Caco-2 (cell line): ENCODE measurements around the gene LRP8. TPM values are rescaled to one million over a fixed set of nuclear protein-coding genes. Genes with fewer than 3 reads are reported as not detected.

Experiments used
- BruUV-seq: library from RNA; stranded (reverse); fragments of 400-500 nt; replicated peaks from 2 replicates; lab custom pipeline; 2021; lab: Mats Ljungman, UMichigan
- CTCF ChIA-PET: fragments of 300-600 bp; sonication (Branson Sonifier 250); formaldehyde crosslinking; loops from one replicate; lab custom pipeline; 2022; ENCODE audit warnings: antibody characterized with exemption; lab: Charles Lee
- POLR2A ChIA-PET: fragments of 300-600 bp; sonication (Branson Sonifier 250); formaldehyde crosslinking; loops from one replicate; lab custom pipeline; 2022; ENCODE audit warnings: antibody characterized with exemption; lab: Charles Lee
- DNase-seq, 2 experiments: peaks; one replicate each; pipeline versions ENCODE4 v3.0.0 to v3.0.0-alpha.2; 2020 to 2022
- H3K27me3 ChIP-seq: replicated peaks from 2 replicates; pipeline ENCODE4 v1.6.0; 2011; ENCODE audit warnings: low read length; ENCODE audit not compliant: control insufficient read depth, insufficient read depth
- H3K36me3 ChIP-seq: 2 replicates; pipeline ENCODE4 v1.5.1; 2011; ENCODE audit warnings: low read length; ENCODE audit not compliant: control insufficient read depth, insufficient read depth
- H3K4me1 ChIP-seq: fragments of 250-450 bp; sonication (Bioruptor Pico); 2 replicates; pipeline ENCODE4 v1.5.1; 2020; ENCODE audit warnings: mild to moderate bottlenecking
- H3K4me3 ChIP-seq: 2 replicates; pipeline ENCODE4 v1.5.1; 2011; ENCODE audit warnings: low read depth, mild to moderate bottlenecking, control low read depth, low read length
- H3K9me3 ChIP-seq: fragments of 250-450 bp; sonication (Bioruptor Pico); 2 replicates; pipeline ENCODE4 v1.5.1; 2020; ENCODE audit warnings: mild to moderate bottlenecking, moderate library complexity
- H3K27ac Mint-ChIP-seq: one replicate; pipeline ENCODE4 v1.8.0; 2022; ENCODE audit warnings: mixed read lengths; ENCODE audit not compliant: unreplicated experiment
- H3K27me3 Mint-ChIP-seq: one replicate; pipeline ENCODE4 v1.8.0; 2022; ENCODE audit warnings: mixed read lengths; ENCODE audit not compliant: insufficient read depth, unreplicated experiment
- H3K36me3 Mint-ChIP-seq: one replicate; pipeline ENCODE4 v1.8.0; 2022; ENCODE audit warnings: mild to moderate bottlenecking, mixed read lengths; ENCODE audit not compliant: insufficient read depth, unreplicated experiment
- H3K4me1 Mint-ChIP-seq: one replicate; pipeline ENCODE4 v1.8.0; 2022; ENCODE audit warnings: low read depth, mixed read lengths; ENCODE audit not compliant: unreplicated experiment
- H3K4me3 Mint-ChIP-seq: one replicate; pipeline ENCODE4 v1.8.0; 2022; ENCODE audit warnings: mild to moderate bottlenecking, moderate library complexity, mixed read lengths; ENCODE audit not compliant: unreplicated experiment
- H3K9me3 Mint-ChIP-seq: one replicate; pipeline ENCODE4 v1.8.0; 2022; ENCODE audit warnings: mixed read lengths; ENCODE audit not compliant: unreplicated experiment
- CTCF ChIP-seq, 2 experiments: fragments of 200-600 bp in 1 of 2; IDR thresholded peaks; 1 replicate in 1 of 2; 2 replicates in 1 of 2; pipeline versions ENCODE4 v1.5.1 to v1.8.0; 2011 to 2022; ENCODE audit warnings: antibody characterized with exemption in 1 of 2, control low read depth in 1 of 2, inconsistent platforms in 1 of 2, low read depth in 1 of 2, low read length in 1 of 2, mild to moderate bottlenecking in 1 of 2, moderate library complexity in 1 of 2; ENCODE audit not compliant: insufficient read depth in 1 of 2, severe bottlenecking in 1 of 2, unreplicated experiment in 1 of 2
- intact Hi-C: fragments of 100-400 bp; cut with micrococcal nuclease; formaldehyde crosslinking; loops from one replicate; pipeline ENCODE4 v1.10.0; 2022; ENCODE audit not compliant: unreplicated experiment
- total RNA-seq: library from RNA; stranded (reverse); gene quantifications from 2 replicates; pipeline ENCODE4 v1.2.3, GENCODE V29; 2022

LRP8 gene
- total RNA-seq, 1 experiment from 2014 or later = 11.8 TPM

- no peaks in the 10 kb centered on the region for H3K27me3 Mint-ChIP-seq
Measured at GRCh38 chr1:53195246-53196016, 132.4 kb downstream of the LRP8 start.

More at GRCh38 chr1:53195246-53196016, 132.4 kb downstream of the LRP8 start:
- ChIA-PET CTCF (interaction anchor here (1.0 kb wide), 1 partner anchor 9 kb away, joined by 4 read pairs; no protein-coding TSS in a partner anchor), POLR2A (no interaction called here)
- Histone ChIP-seq H3K4me1 (0 out of 2 replicates have a peak, but pooled peaks cover 3% of the 10 kb centered on the region), H3K4me3 (no peak overlapping the region), H3K36me3 (no peaks in the 10 kb centered on the region), H3K27me3 (no peaks in the 10 kb centered on the region), H3K9me3 (no peaks in the 10 kb centered on the region)
- intact Hi-C loops = loop anchor here (1.0 to 2.0 kb wide), 2 partner anchors 13 to 43 kb away; partner anchors contain the start of gene MAGOH
- Mint-ChIP-seq H3K36me3 (no peaks in the 10 kb centered on the region), H3K9me3 (no peaks in the 10 kb centered on the region), H3K4me3 (peak overlapping the region; percentile 99), H3K27ac (no peak overlapping the region), H3K4me1 (peaks cover 21% of the 10 kb centered on the region)
- DNase-seq = no peak
- BruUV-seq = no TSS peak
- no peak for TF ChIP-seq CTCF (IDR thresholded peaks at IDR 0.05; ENCODE audit: insufficient read depth in 1 of 2, low read depth in 1 of 2, low read length in 1 of 2, severe bottlenecking in 1 of 2, unreplicated experiment in 1 of 2)

Other genes starting within 250 kb of the LRP8 start
- gene SLC1A7, start 185.4 kb downstream of the LRP8 start, total RNA-seq = not detected in 2 replicates
- gene CPT2, start 131.2 kb downstream of the LRP8 start, total RNA-seq = 12.5 and 14.4 TPM in 2 replicates
- gene CZIB, start 107.4 kb downstream of the LRP8 start, total RNA-seq = 36.0 and 42.6 TPM in 2 replicates
- 74.2 and 77.0 TPM in 2 replicates for gene MAGOH, start 89.6 kb downstream of the LRP8 start, total RNA-seq
- not detected in 2 replicates for gene DMRTB1, start 131.3 kb upstream of the LRP8 start, total RNA-seq